Ishikawa (cell line): ENCODE measurements around the gene FAM193B.

ENCODE experiments used
- CEBPB ChIP-seq: IDR thresholded peaks from 2 replicates; pipeline ENCODE4 v1.6.1; 2012
- FOXM1 ChIP-seq: IDR thresholded peaks from 2 replicates; pipeline ENCODE4 v1.6.1; 2012; ENCODE audit warnings: low read depth, borderline replicate concordance
- NFIC ChIP-seq: IDR thresholded peaks from 2 replicates; pipeline ENCODE4 v1.6.1; 2012
- TEAD4 ChIP-seq: IDR thresholded peaks from 2 replicates; pipeline ENCODE4 v1.6.1; 2012
- TF ChIP-seq, protein P1 (sequence below): IDR thresholded peaks from 2 replicates; pipeline ENCODE4 v1.6.1; 2012; ENCODE audit warnings: low read depth, mild to moderate bottlenecking

DNA sequence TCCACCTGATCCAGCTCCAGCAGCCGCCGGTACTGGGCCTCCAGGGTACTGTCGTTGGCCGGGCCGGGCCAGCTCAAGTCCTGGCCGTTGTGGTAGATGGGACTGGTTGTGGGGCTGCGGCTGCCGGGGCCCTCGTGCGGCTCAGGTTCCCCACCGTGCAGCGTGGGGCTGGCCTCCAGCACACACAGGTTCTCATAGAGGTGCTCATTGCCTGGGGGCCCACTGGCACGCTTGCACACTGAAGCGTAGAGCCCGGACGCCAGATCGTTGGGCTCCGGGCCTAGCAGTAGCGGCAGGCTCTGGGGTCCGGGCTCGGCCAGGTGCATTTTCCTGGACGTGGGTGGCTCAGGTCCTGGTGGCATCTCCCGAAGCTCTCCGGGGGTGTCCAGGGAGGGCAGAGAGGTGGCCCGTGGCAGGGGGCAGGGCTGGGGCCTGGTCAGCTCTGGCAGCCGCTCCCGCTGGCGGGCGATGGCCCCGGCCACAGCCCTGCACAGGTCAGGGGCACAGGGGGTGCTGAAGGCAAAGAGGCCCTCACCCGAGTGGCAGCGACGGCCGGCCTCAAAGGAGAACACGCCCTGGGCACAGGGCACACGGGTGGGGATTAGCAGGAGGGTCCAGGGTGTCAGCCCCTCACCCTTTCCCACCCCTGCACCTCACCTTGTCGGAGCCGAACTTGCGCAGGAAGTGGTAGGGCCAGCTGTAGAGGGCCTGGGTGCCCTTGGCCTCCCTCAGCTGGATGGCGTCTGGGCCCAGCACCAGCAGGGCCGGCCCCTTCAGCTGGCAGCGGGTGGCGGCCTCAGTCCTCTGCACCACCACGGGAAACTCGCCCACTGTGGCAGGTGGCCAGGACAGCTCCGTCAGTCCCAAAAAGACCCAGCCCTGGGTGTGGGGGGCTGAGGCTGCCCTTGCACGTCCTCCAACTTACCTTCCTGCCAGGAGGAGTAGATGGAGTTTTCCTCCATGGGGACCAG, 50.0 kb downstream of the FAM193B start:
- TF ChIP-seq NFIC (no peak), FOXM1 (no peak), TEAD4 (no peak), CEBPB (no peak)
- TF ChIP-seq, protein P1, sequence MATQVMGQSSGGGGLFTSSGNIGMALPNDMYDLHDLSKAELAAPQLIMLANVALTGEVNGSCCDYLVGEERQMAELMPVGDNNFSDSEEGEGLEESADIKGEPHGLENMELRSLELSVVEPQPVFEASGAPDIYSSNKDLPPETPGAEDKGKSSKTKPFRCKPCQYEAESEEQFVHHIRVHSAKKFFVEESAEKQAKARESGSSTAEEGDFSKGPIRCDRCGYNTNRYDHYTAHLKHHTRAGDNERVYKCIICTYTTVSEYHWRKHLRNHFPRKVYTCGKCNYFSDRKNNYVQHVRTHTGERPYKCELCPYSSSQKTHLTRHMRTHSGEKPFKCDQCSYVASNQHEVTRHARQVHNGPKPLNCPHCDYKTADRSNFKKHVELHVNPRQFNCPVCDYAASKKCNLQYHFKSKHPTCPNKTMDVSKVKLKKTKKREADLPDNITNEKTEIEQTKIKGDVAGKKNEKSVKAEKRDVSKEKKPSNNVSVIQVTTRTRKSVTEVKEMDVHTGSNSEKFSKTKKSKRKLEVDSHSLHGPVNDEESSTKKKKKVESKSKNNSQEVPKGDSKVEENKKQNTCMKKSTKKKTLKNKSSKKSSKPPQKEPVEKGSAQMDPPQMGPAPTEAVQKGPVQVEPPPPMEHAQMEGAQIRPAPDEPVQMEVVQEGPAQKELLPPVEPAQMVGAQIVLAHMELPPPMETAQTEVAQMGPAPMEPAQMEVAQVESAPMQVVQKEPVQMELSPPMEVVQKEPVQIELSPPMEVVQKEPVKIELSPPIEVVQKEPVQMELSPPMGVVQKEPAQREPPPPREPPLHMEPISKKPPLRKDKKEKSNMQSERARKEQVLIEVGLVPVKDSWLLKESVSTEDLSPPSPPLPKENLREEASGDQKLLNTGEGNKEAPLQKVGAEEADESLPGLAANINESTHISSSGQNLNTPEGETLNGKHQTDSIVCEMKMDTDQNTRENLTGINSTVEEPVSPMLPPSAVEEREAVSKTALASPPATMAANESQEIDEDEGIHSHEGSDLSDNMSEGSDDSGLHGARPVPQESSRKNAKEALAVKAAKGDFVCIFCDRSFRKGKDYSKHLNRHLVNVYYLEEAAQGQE: no peak
